OCI-LY7 (cell line): ENCODE measurements around the gene HOTAIR.

Source experiments
- CTCF ChIP-seq: fragments of 200-600 bp; sonication (generic); conservative IDR thresholded peaks from 2 replicates; pipeline ENCODE4 v1.5.1; 2014; ENCODE audit warnings: mild to moderate bottlenecking, antibody characterized with exemption, low read length, moderate library complexity, mixed read lengths
- EZH2phosphoT487 ChIP-seq: fragments of 200-600 bp; sonication (generic); IDR thresholded peaks from 2 replicates; pipeline ENCODE4 v1.6.1; 2018; ENCODE audit warnings: low read depth, borderline replicate concordance, mild to moderate bottlenecking, mixed run types, antibody characterized with exemption, low read length, moderate library complexity, mixed read lengths

- no peak for TF ChIP-seq CTCF
- TF ChIP-seq EZH2phosphoT487: peak; percentile 24; the same call in 1 of the 2 replicates
Measured at GRCh38 chr12:53997204-53998109, 22.7 kb upstream of the HOTAIR start.
